HCT116 (cell line): ENCODE measurements around the gene CHRDL1. TPM values are rescaled to one million over a fixed set of nuclear protein-coding genes. Genes with fewer than 3 reads are reported as not detected.

Source experiments
- ATAC-seq: fragments of 200-7000 bp; cut with Tn5 transposase; 2 replicates; pipeline ENCODE4 v1.9.1; 2020; ENCODE audit warnings: mild to moderate bottlenecking, moderate library complexity
- BruUV-seq: library from RNA; stranded (reverse); fragments of 400-500 nt; replicated peaks from 2 replicates; lab custom pipeline; 2021; lab: Mats Ljungman, UMichigan
- CTCF ChIA-PET: fragments of 300-600 bp; sonication (Branson Sonifier 250); formaldehyde crosslinking; loops from one replicate; lab custom pipeline; 2021; ENCODE audit warnings: antibody characterized with exemption; lab: Charles Lee
- POLR2A ChIA-PET: fragments of 300-600, 350-600 bp; sonication (Branson Sonifier 250); formaldehyde crosslinking; loops from one replicate; lab custom pipeline; 2021; ENCODE audit warnings: antibody characterized with exemption; lab: Charles Lee
- RAD21 ChIA-PET, 2 experiments: fragments of 300-600 bp; sonication (Branson Sonifier 250); formaldehyde crosslinking; loops; one replicate each; lab custom pipeline; 2023; ENCODE audit warnings: low total read pairs in 2 of 2; ENCODE audit not compliant: uncharacterized antibody in 2 of 2, unreplicated experiment in 2 of 2, low non-redundant PET in 1 of 2; lab: Charles Lee
- DNase-seq: peaks from one replicate; pipeline ENCODE4 v3.0.0-alpha.2; 2010; ENCODE audit warnings: low read depth, low spot score
- H2AFZ ChIP-seq: fragments of 200-600 bp; shearing (Covaris generic), sonication (generic); 2 replicates; pipeline ENCODE4 v1.6.1; 2017; ENCODE audit warnings: low read depth, mixed run types, mixed read lengths, antibody characterized with exemption, low read length; ENCODE audit not compliant: poor library complexity, severe bottlenecking
- H3K27ac ChIP-seq: 2 replicates; pipeline ENCODE4 v1.5.1; 2012; ENCODE audit warnings: low read depth, low read length
- H3K27me3 ChIP-seq: fragments of 200-600 bp; sonication (generic); 2 replicates; pipeline ENCODE4 v1.6.1; 2016; ENCODE audit warnings: mixed run types, low read length, mixed read lengths; ENCODE audit not compliant: insufficient read depth
- H3K36me3 ChIP-seq, 2 experiments: fragments of 200-500 bp in 1 of 2; fragments of 200-600 bp in 1 of 2; sonication (Bioruptor generic) in 1 of 2; sonication (generic) in 1 of 2; 2 replicates each; pipeline versions ENCODE4 v1.5.1 to v1.6.1; 2014 to 2016; ENCODE audit warnings: low read length in 2 of 2, inconsistent platforms in 1 of 2, mixed read lengths in 1 of 2, mixed run types in 1 of 2; ENCODE audit not compliant: insufficient read depth in 2 of 2, control insufficient read depth in 1 of 2
- H3K4me1 ChIP-seq, 2 experiments: fragments of 200-600 bp in 1 of 2; sonication (generic) in 1 of 2; 2 replicates each; pipeline versions ENCODE4 v1.5.1 to v1.6.1; 2012 to 2017; ENCODE audit warnings: low read length in 2 of 2, inconsistent platforms in 1 of 2, mild to moderate bottlenecking in 1 of 2, mixed read lengths in 1 of 2, mixed run types in 1 of 2, moderate library complexity in 1 of 2; ENCODE audit not compliant: insufficient read depth in 2 of 2, control insufficient read depth in 1 of 2
- H3K4me2 ChIP-seq: fragments of 200-600 bp; sonication (generic); 2 replicates; pipeline ENCODE4 v1.6.1; 2017; ENCODE audit warnings: mixed run types, low read length, mixed read lengths
- H3K4me3 ChIP-seq, 2 experiments: fragments of 200-600 bp in 1 of 2; sonication (generic) in 1 of 2; replicated peaks in 1 of 2; 2 replicates each; pipeline ENCODE4 v1.5.1; 2011 to 2016; ENCODE audit warnings: low read length in 2 of 2, control low read depth in 1 of 2, low read depth in 1 of 2, mild to moderate bottlenecking in 1 of 2, mixed read lengths in 1 of 2, mixed run types in 1 of 2
- H3K79me2 ChIP-seq: fragments of 200-600 bp; sonication (generic); 2 replicates; pipeline ENCODE4 v1.6.1; 2017; ENCODE audit warnings: mild to moderate bottlenecking, mixed run types, low read length, moderate library complexity, mixed read lengths; ENCODE audit not compliant: insufficient read depth
- H3K9ac ChIP-seq: fragments of 200-600 bp; sonication (generic); 2 replicates; pipeline ENCODE4 v1.6.1; 2016; ENCODE audit warnings: low read length, mixed read lengths
- H3K9me2 ChIP-seq: fragments of 200-600 bp; sonication (generic), shearing (Covaris generic); 2 replicates; pipeline ENCODE4 v1.6.1; 2017; ENCODE audit warnings: mixed run types, mild to moderate bottlenecking, moderate library complexity; ENCODE audit not compliant: insufficient read depth
- H3K9me3 ChIP-seq, 2 experiments: fragments of 200-500 bp in 1 of 2; fragments of 200-600 bp in 1 of 2; sonication (Bioruptor generic) in 1 of 2; sonication (generic) in 1 of 2; 2 replicates each; pipeline ENCODE4 v1.6.1; 2014 to 2017; ENCODE audit warnings: low read length in 2 of 2, mixed read lengths in 2 of 2, inconsistent platforms in 1 of 2, low read depth in 1 of 2, mild to moderate bottlenecking in 1 of 2, mixed run types in 1 of 2, moderate library complexity in 1 of 2; ENCODE audit not compliant: control insufficient read depth in 1 of 2, insufficient read depth in 1 of 2
- H4K20me1 ChIP-seq: fragments of 200-600 bp; sonication (generic), shearing (Covaris generic); 2 replicates; pipeline ENCODE4 v1.6.1; 2017; ENCODE audit warnings: mixed run types, mild to moderate bottlenecking, moderate library complexity; ENCODE audit not compliant: insufficient read depth
- CBX3 ChIP-seq: IDR thresholded peaks from 2 replicates; pipeline ENCODE4 v1.6.1; 2012; ENCODE audit warnings: low read depth
- EZH2 ChIP-seq: fragments of 200-600 bp; sonication (generic); IDR thresholded peaks from 2 replicates; pipeline ENCODE4 v1.6.1; 2017; ENCODE audit warnings: antibody characterized with exemption, mixed run types
- EZH2phosphoT487 ChIP-seq: fragments of 200-600 bp; IDR thresholded peaks from 2 replicates; pipeline ENCODE4 v1.6.1; 2018; ENCODE audit warnings: antibody characterized with exemption, borderline replicate concordance
- POLR2A ChIP-seq: IDR thresholded peaks from 2 replicates; pipeline ENCODE4 v1.7.0; 2011; ENCODE audit warnings: borderline replicate concordance; ENCODE audit not compliant: insufficient read depth, insufficient read length; ENCODE audit errors: extremely low read depth
- SIN3A ChIP-seq: IDR thresholded peaks from 2 replicates; pipeline ENCODE4 v1.6.1; 2012; ENCODE audit warnings: low read depth
- TCF7L2 ChIP-seq: IDR thresholded peaks from 2 replicates; pipeline ENCODE4 v1.7.0; 2011; ENCODE audit warnings: borderline replicate concordance, inconsistent platforms; ENCODE audit not compliant: insufficient read depth, insufficient read length; ENCODE audit errors: extremely low read depth
- intact Hi-C: fragments of 100-400 bp; cut with micrococcal nuclease; formaldehyde crosslinking; loops from 2 replicates; pipeline ENCODE4 v1.10.0; 2022
- total RNA-seq: library from RNA; stranded (reverse); gene quantifications from one replicate; pipeline ENCODE4 v1.2.1, GENCODE V29; 2021; ENCODE audit not compliant: unreplicated experiment
- TF ChIP-seq, protein P1 (sequence below): IDR thresholded peaks from 2 replicates; pipeline ENCODE4 v1.6.1; 2011; ENCODE audit warnings: mild to moderate bottlenecking, low read length, moderate library complexity; ENCODE audit not compliant: insufficient replicate concordance; ENCODE audit errors: extremely low read depth

CHRDL1 gene
- total RNA-seq, 1 experiment from 2014 or later, result 0.05 TPM

DNA sequence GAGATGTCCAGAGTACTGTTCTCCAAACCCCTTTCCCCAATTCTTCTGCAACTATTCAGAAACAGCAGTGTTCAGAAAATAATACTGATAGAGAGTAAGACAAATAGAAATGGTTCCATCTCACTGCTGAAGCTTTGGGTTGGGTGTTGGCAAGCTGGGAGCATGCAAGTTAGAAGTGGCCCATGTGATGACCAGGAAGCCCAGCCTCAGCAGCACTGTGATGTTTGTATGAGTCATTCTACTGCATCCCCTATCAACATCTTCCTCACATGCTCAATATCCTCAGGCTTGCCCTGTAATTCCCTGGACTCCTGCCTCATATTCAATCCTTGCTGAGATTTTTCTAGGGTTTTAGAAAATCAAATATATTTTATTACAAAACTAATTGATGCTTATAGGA, 96.5 kb downstream of the CHRDL1 start:
- H3K4me1 ChIP-seq, result no peaks in the 10 kb centered on the region
- H3K9me3 ChIP-seq, result no peaks in the 10 kb centered on the region
- no peak overlapping the region for H3K27ac ChIP-seq
- no peak overlapping the region for H3K9ac ChIP-seq
- CTCF ChIA-PET, result no interaction called here
- ATAC-seq, result no peak
- H4K20me1 ChIP-seq, result no peaks in the 10 kb centered on the region
- H3K4me3 ChIP-seq, result no peak overlapping the region
- no peaks in the 10 kb centered on the region for H3K79me2 ChIP-seq
- TF ChIP-seq, protein P1, sequence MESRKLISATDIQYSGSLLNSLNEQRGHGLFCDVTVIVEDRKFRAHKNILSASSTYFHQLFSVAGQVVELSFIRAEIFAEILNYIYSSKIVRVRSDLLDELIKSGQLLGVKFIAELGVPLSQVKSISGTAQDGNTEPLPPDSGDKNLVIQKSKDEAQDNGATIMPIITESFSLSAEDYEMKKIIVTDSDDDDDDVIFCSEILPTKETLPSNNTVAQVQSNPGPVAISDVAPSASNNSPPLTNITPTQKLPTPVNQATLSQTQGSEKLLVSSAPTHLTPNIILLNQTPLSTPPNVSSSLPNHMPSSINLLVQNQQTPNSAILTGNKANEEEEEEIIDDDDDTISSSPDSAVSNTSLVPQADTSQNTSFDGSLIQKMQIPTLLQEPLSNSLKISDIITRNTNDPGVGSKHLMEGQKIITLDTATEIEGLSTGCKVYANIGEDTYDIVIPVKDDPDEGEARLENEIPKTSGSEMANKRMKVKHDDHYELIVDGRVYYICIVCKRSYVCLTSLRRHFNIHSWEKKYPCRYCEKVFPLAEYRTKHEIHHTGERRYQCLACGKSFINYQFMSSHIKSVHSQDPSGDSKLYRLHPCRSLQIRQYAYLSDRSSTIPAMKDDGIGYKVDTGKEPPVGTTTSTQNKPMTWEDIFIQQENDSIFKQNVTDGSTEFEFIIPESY, result no peak
- TF ChIP-seq SIN3A (no peak), EZH2 (no peak), TCF7L2 (no peak), EZH2phosphoT487 (no peak)
- TF ChIP-seq, all 23 proteins: peak for 0
- ChIA-PET POLR2A (no interaction called here), RAD21 (no interaction called here)
- no peak for DNase-seq
- intact Hi-C loops, result no loop called here
- peaks cover 2% of the 10 kb centered on the region; the same call in 1 of the 2 replicates for H3K27me3 ChIP-seq
- no peaks in the 10 kb centered on the region for H3K36me3 ChIP-seq
- no peak overlapping the region for H2AFZ ChIP-seq
- no TSS peak for BruUV-seq
- no peaks in the 10 kb centered on the region for H3K9me2 ChIP-seq
- no peak overlapping the region for H3K4me2 ChIP-seq

DNA sequence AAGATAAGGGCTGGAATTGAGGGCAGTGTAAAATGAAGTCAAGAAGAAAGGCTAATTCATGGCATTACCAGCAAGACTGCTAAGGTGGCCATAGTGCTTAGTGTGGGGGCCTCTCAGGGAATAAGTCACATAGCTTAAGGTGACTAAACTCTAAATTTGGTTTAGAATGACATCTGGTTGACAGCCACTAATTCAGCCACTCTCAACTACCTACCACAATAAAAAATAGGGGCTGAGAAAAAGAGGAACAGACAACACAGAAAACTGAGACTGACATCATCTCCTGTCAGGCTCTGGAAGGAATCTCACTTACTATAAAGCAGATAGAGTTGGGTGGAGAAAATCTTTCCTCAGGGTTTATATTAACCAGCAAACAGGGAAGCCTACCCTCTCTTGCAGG, 96.9 kb downstream of the CHRDL1 start:
- ChIA-PET POLR2A (no interaction called here), CTCF (no interaction called here)
- no peak for DNase-seq
- Histone ChIP-seq H3K27me3 (peaks cover 2% of the 10 kb centered on the region; the same call in 1 of the 2 replicates), H3K4me3 (no peak overlapping the region)
- TF ChIP-seq POLR2A (no peak), SIN3A (no peak), CBX3 (no peak)
- TF ChIP-seq, all 23 proteins: peak for 0
- no TSS peak for BruUV-seq
- Histone ChIP-seq H4K20me1 (no peaks in the 10 kb centered on the region), H3K79me2 (no peaks in the 10 kb centered on the region), H2AFZ (no peak overlapping the region), H3K9me2 (no peaks in the 10 kb centered on the region), H3K4me1 (no peaks in the 10 kb centered on the region), H3K4me2 (no peak overlapping the region), H3K27ac (no peak overlapping the region), H3K36me3 (no peaks in the 10 kb centered on the region), H3K9ac (no peak overlapping the region), H3K9me3 (no peaks in the 10 kb centered on the region)
- no peak for ATAC-seq
- intact Hi-C loops, result no loop called here
- RAD21 ChIA-PET, result no interaction called here
